Esophagus muscularis mucosa (tissue), 4 donors: ENCODE data around the gene HERPUD1. TPM values are rescaled to one million over a fixed set of nuclear protein-coding genes. Genes with fewer than 3 reads are reported as not detected.

ENCODE experiments used
- DNase-seq: peaks from one replicate; pipeline ENCODE4 v3.0.0-alpha.2; 2017; ENCODE audit errors: extremely low spot score
- H3K27ac ChIP-seq, 4 donors: fragments of 200-600 bp; sonication (generic); replicated peaks in 1 of 4; 1 replicate in 3 of 4; 2 replicates in 1 of 4; pipeline ENCODE4 v1.5.1; 2016 to 2019; ENCODE audit warnings: mild to moderate bottlenecking in 1 of 4
- H3K27me3 ChIP-seq, 4 donors: fragments of 200-600 bp; sonication (generic); one replicate each; pipeline versions ENCODE4 v1.5.1 to v1.6.0; 2016 to 2019
- H3K36me3 ChIP-seq, 4 donors: fragments of 200-600 bp; sonication (generic); one replicate each; pipeline ENCODE4 v1.5.1; 2016 to 2019
- H3K4me1 ChIP-seq, 4 donors: fragments of 200-600 bp; sonication (generic); one replicate each; pipeline ENCODE4 v1.5.1; 2016 to 2019
- H3K4me3 ChIP-seq, 4 donors: fragments of 200-600 bp; sonication (generic); 1 replicate in 2 of 4; 2 replicates in 2 of 4; pipeline ENCODE4 v1.5.1; 2016 to 2019; ENCODE audit warnings: mild to moderate bottlenecking in 4 of 4, moderate library complexity in 1 of 4
- H3K9me3 ChIP-seq, 4 donors: fragments of 200-600 bp; sonication (generic); 1 replicate in 3 of 4; 2 replicates in 1 of 4; pipeline ENCODE4 v1.5.1; 2016 to 2019
- CTCF ChIP-seq, 3 experiments: fragments of 200-600 bp in 2 of 3; fragments of 450-650 bp in 1 of 3; sonication (generic) in 2 of 3; IDR thresholded peaks; one replicate each; pipeline ENCODE4 v1.5.1; 2017 to 2019; ENCODE audit warnings: antibody characterized with exemption in 3 of 3, mild to moderate bottlenecking in 2 of 3, moderate library complexity in 1 of 3
- EP300 ChIP-seq: sonication (generic); formaldehyde crosslinking; IDR thresholded peaks from one replicate; pipeline ENCODE4 v1.6.1; 2017; ENCODE audit warnings: antibody characterized with exemption
- POLR2A ChIP-seq: fragments of 450-650 bp; IDR thresholded peaks from one replicate; pipeline ENCODE4 v1.6.1; 2017; ENCODE audit warnings: antibody characterized with exemption, moderate library complexity, mild to moderate bottlenecking, low read depth
- POLR2AphosphoS5 ChIP-seq, 2 donors: sonication (generic); formaldehyde crosslinking; IDR thresholded peaks; one replicate each; pipeline ENCODE4 v1.6.1; 2017; ENCODE audit warnings: antibody characterized with exemption in 2 of 2
- WGBS: methylation state at CpG from one replicate; pipeline ENCODE4 v1.1.5; 2018; 5-methylcytosine and 5-hydroxymethylcytosine counted together
- intact Hi-C: fragments of 100-400 bp; cut with DNase I; formaldehyde crosslinking; loops from one replicate; pipeline ENCODE4 v1.15.1; 2023
- total RNA-seq, 4 donors: library from RNA; depleted of rRNA; stranded (reverse); fragments of >200 nt; gene quantifications; one replicate each; pipeline versions ENCODE4 v1.1.0 to v1.2.1, GENCODE V29; 2016

The HERPUD1 gene
- total RNA-seq, 4 donors from 2014 or later, result 64.0 to 99.7 (median 71.5) TPM

- intact Hi-C loops, result loop anchor here (10.0 kb wide), 1 partner anchor 194 kb away; no protein-coding TSS in a partner anchor
- peaks cover 30 to 69% (median 43%) of the 10 kb centered on the region in 4 donors for H3K4me1 ChIP-seq
- no peak for DNase-seq
- WGBS, result 84% methylated on average over 8 of the region's 8 CpGs
- H3K27me3 ChIP-seq, result no peaks in the 10 kb centered on the region
- no peak overlapping the region for H3K27ac ChIP-seq
- no peak overlapping the region for H3K4me3 ChIP-seq
- peaks cover 81 to 93% (median 87%) of the 10 kb centered on the region in 4 donors for H3K36me3 ChIP-seq
- TF ChIP-seq POLR2AphosphoS5 (IDR thresholded peaks at IDR 0.05) (no peak), POLR2A (no peak), EP300 (no peak), CTCF (IDR thresholded peaks at IDR 0.05) (no peak)
- H3K9me3 ChIP-seq, result no peaks in the 10 kb centered on the region
Observed at GRCh38 chr16:56938664-56939513, 6.9 kb downstream of the HERPUD1 start.

- intact Hi-C loops, result loop anchor here (10.0 kb wide), 1 partner anchor 195 kb away; no protein-coding TSS in a partner anchor
Observed at GRCh38 chr16:56939801-56940200, 7.9 kb downstream of the HERPUD1 start.

GRCh38 chr16:56941092-56941491 lies 9.2 kb downstream of the HERPUD1 start:
- WGBS, result 69% methylated on average over 2 of the region's 2 CpGs
- no peak overlapping the region for H3K4me3 ChIP-seq
- H3K27me3 ChIP-seq, result no peaks in the 10 kb centered on the region
- H3K9me3 ChIP-seq, result no peaks in the 10 kb centered on the region
- intact Hi-C loops, result no loop called here
- peaks cover 9 to 47% (median 21%) of the 10 kb centered on the region in 4 donors for H3K4me1 ChIP-seq
- DNase-seq, result no peak
- no peak for TF ChIP-seq EP300
- TF ChIP-seq POLR2AphosphoS5 (IDR thresholded peaks at IDR 0.05), result no peak
- no peak for TF ChIP-seq CTCF (IDR thresholded peaks at IDR 0.05)
- no peak for TF ChIP-seq POLR2A
- H3K36me3 ChIP-seq, result peaks cover 92 to 100% (median 99%) of the 10 kb centered on the region in 4 donors
- H3K27ac ChIP-seq, result no peak overlapping the region

More at GRCh38 chr16:56939801-56940200, 7.9 kb downstream of the HERPUD1 start:
- Histone ChIP-seq H3K36me3 (peaks cover 90 to 100% (median 96%) of the 10 kb centered on the region in 4 donors), H3K9me3 (no peaks in the 10 kb centered on the region), H3K4me3 (no peak overlapping the region), H3K4me1 (peaks cover 22 to 60% (median 34%) of the 10 kb centered on the region in 4 donors), H3K27ac (no peak overlapping the region), H3K27me3 (no peaks in the 10 kb centered on the region)
- no peak for DNase-seq
- TF ChIP-seq POLR2A (no peak), POLR2AphosphoS5 (IDR thresholded peaks at IDR 0.05) (no peak), CTCF (IDR thresholded peaks at IDR 0.05) (no peak), EP300 (no peak)
- 86% methylated on average over 4 of the region's 4 CpGs for WGBS

GRCh38 chr16:56941856-56942331 lies 10.0 kb downstream of the HERPUD1 start:
- H3K9me3 ChIP-seq, result no peaks in the 10 kb centered on the region
- no peaks in the 10 kb centered on the region for H3K27me3 ChIP-seq
- no peak for DNase-seq
- peaks cover 84 to 100% (median 97%) of the 10 kb centered on the region in 4 donors for H3K36me3 ChIP-seq
- WGBS, result 86% methylated on average over 9 of the region's 9 CpGs
- no peak overlapping the region for H3K4me3 ChIP-seq
- intact Hi-C loops, result no loop called here
- H3K4me1 ChIP-seq, result peaks cover 2 to 39% (median 13%) of the 10 kb centered on the region in 4 donors
- no peak for TF ChIP-seq CTCF (IDR thresholded peaks at IDR 0.05)
- no peak for TF ChIP-seq EP300
- no peak for TF ChIP-seq POLR2A
- no peak for TF ChIP-seq POLR2AphosphoS5 (IDR thresholded peaks at IDR 0.05)
- no peak overlapping the region for H3K27ac ChIP-seq
